HG03378 (cell line): Measurements from ENCODE around the gene EXD3.
"Not testable (repeated sequence)": the region's sequence is repeated elsewhere in the genome, so short reads cannot be mapped to it uniquely, and the experiment has no call there.

Source experiments
- ATAC-seq: cut with Tn5 transposase; IDR thresholded peaks from one replicate; pipeline ENCODE4 v1.9.1; 2021; ENCODE audit warnings: mild to moderate bottlenecking, moderate library complexity; ENCODE audit not compliant: unreplicated experiment

EXD3 gene

GRCh38 chr9:137381501-137382443, 41.2 kb downstream of the EXD3 start:
- ATAC-seq = no peak

- ATAC-seq = no peak
Measured at GRCh38 chr9:137380606-137381005, 42.4 kb downstream of the EXD3 start.

- no peak for ATAC-seq
Measured at GRCh38 chr9:137380171-137380570, 42.8 kb downstream of the EXD3 start.

- no peak for ATAC-seq
Measured at GRCh38 chr9:137379761-137380161, 43.2 kb downstream of the EXD3 start.

GRCh38 chr9:137378688-137379410, 44.1 kb downstream of the EXD3 start:
- ATAC-seq = not testable (repeated sequence)

- no peak for ATAC-seq
Measured at GRCh38 chr9:137376386-137376785, 46.6 kb downstream of the EXD3 start.

GRCh38 chr9:137375321-137376058, 47.5 kb downstream of the EXD3 start:
- no peak for ATAC-seq

- ATAC-seq = no peak
Measured at GRCh38 chr9:137374131-137374845, 48.7 kb downstream of the EXD3 start.

- no peak for ATAC-seq
Measured at GRCh38 chr9:137373611-137373980, 49.4 kb downstream of the EXD3 start.

GRCh38 chr9:137372693-137373610, 50.0 kb downstream of the EXD3 start:
- no peak for ATAC-seq

- no peak for ATAC-seq
Measured at GRCh38 chr9:137371946-137372651, 50.9 kb downstream of the EXD3 start.

- no peak for ATAC-seq
Measured at GRCh38 chr9:137371521-137371941, 51.4 kb downstream of the EXD3 start.

GRCh38 chr9:137370865-137371520, 52.0 kb downstream of the EXD3 start:
- no peak for ATAC-seq

GRCh38 chr9:137369911-137370764, 52.8 kb downstream of the EXD3 start:
- ATAC-seq = no peak

GRCh38 chr9:137369061-137369787, 53.7 kb downstream of the EXD3 start:
- no peak for ATAC-seq

- no peak for ATAC-seq
Measured at GRCh38 chr9:137368431-137369035, 54.4 kb downstream of the EXD3 start.
